Ishikawa (cell line): ENCODE measurements around the gene KLHDC9.

ENCODE experiments used
- CEBPB ChIP-seq: IDR thresholded peaks from 2 replicates; pipeline ENCODE4 v1.6.1; 2012
- CREB1 ChIP-seq: IDR thresholded peaks from 2 replicates; pipeline ENCODE4 v1.6.1; 2012; ENCODE audit warnings: low read depth
- EP300 ChIP-seq: IDR thresholded peaks from 2 replicates; pipeline ENCODE4 v1.6.1; 2012; ENCODE audit warnings: borderline replicate concordance
- RAD21 ChIP-seq: IDR thresholded peaks from 2 replicates; pipeline ENCODE4 v1.6.1; 2012; ENCODE audit warnings: low read depth

DNA sequence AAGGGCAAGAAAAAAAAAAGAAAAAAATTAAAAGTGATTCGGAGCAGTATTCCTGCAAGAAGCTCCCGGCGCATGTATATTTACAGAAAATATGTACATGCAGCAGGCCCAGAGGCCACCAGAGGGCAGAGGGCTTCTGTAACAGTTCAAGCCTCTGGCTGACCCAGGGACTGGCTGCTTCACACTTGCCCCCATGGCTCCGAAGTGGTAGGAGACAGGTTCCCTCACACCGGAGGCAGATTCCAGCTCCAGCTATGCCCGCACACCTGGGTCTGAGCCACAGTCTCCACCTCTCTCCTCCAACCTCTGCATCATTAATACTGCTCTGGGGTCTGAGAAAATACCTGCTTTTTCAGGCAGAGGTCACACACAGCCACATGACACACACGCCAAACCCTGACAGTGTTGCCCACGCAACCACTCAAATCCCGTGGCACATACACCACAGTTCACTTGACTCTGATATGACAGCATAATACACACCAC lies 26.2 kb upstream of the KLHDC9 start:
- peak; percentile 79 for TF ChIP-seq RAD21
- TF ChIP-seq CEBPB = no peak
- TF ChIP-seq CREB1 = no peak
- no peak for TF ChIP-seq EP300
